ELR (cell line): ENCODE results near the gene SCGB3A2.

Source experiments
- DNase-seq: peaks from one replicate; pipeline ENCODE4 v3.0.0-alpha.2; 2015; ENCODE audit warnings: low read depth

Gene SCGB3A2

DNA sequence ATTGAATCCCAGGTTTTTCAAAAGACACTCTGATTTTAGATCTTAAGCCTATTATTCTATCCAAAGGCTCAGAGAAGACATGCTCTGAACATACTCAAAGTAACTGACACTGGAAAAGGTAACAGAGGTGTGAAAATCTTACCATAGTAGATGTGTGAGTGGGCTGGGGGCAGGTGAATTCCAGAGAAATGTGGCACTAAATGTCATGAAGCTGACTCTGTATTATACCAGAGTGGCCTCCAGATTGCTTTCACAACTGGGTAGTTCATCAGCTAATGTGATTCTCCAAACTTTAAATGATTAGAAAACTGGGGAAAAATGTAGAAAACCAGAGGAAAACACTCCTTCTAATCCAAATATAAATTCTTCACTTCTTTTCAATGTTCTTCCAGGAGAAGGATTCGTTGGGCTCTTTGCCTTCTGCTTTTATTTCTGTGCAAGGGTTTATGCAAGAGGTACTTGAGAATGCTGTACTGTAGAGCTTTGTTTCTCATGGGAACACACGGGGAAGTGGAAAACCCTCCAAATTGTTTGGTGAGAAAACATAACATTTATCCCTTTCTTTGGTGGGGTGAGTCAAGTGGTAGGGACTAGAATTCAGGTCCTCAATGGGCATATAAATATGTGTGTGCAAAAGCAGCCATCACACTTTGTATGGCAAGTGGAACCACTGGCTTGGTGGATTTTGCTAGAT is at the start of gene SCGB3A2:
SCGB3A2 (plus strand) TSS at position 646 of the 694 bp plus-strand sequence. CDS start 93 bp downstream, outside the sequence.
- no peak for DNase-seq

DNA sequence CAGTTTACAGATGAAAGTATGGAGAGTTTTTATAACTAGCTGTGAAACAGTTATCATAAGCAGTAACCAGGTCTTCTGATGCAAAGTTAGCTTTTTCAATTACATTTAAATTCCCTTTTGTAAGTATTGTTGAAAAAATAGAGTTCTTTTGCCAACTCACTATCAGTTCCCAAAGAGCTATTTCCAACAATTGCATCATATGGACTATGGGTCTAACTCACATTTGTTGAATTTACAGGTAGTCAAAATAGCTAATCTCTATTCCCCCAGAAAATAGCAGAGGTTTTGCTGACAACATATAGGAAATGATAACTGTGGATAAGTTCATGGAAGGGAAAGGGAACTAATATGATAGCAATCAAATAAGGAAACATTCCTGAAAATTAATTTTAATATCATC is 48.5 kb upstream of the SCGB3A2 start:
- DNase-seq: no peak

DNA sequence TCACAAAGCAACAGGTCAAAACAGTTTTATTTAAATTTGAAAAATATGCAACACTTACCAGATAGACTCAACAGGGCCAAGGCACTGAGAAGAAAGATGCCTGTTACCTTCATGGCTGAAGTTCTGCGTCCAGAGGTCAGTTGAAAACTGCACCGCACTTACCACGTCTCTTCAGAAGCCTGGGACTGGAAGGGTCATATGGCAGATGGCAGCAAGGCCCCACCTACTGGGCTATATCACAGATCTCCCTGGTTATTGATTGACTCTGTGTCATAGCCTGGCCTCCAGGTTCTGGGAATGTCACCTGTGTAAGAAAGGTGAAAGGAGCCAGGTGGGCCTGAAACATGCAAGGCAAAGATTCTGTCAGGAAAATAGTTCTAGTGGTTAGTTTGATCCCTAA is 47.0 kb upstream of the SCGB3A2 start, which contains the start of gene SPINK1:
SPINK1 (minus strand) TSS at position 207 of the 400 bp plus-strand sequence; CDS start at position 113, 94 bp downstream.
- no peak for DNase-seq

GRCh38 chr5:147832541-147832940 is 46.0 kb upstream of the SCGB3A2 start:
- no peak for DNase-seq

DNA sequence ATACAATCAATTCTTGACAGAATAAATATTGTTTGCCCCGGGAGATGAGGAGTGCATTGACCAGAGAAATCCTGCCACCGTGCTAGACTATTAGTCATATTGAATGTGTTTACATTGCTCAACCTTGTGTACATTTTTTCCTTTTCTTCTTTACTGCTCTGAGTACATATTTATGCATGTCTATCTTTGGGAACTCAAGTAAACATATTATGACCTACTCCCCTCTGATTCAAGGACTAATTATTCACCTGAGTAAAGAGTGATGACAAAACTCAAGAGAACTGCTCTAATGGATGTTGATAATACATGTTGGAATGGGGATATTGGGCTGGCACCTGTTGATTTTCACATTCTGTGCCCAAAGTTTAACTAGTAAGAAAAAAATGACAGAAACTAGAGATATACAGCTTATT is 43.1 kb upstream of the SCGB3A2 start:
- peak; percentile 22 for DNase-seq

DNA sequence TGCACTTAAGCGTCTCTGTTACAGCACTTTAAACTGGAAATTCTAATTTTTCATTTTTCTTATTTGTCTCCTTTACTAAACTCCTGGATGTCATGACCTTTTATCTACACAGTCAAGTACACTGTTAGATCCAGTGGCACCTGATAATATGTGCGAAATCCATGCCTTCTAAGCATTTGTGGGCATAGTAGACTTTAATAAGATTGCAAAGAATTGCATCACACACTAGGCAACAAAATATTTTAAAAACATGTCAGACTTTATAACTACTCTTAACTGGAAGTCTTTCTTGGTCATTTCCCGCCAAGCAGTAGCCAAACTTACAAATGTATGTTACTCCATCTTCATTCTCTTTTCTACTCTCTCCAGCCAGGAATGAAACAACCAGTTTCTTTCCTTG is 42.1 kb upstream of the SCGB3A2 start:
- DNase-seq: no peak

DNA sequence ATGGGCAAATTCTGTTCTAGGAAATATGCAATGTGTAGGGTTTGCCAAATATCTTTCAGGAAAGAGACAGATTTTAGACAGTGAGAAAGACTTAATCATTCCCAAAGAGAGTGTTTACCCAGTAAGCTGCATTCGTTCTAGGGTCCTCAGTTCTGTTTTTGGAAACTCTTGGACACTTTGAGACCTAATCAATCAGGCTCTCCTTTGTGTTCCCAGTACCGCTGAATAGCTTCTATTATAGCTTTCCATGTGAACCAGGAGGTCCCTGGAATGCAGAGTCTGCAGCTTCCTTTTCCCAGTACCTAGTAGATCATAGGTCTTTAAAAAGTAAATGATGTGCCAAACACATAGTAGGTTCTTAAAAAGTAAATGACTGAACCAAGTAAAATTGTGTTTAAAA is 35.6 kb upstream of the SCGB3A2 start:
- no peak for DNase-seq

DNA sequence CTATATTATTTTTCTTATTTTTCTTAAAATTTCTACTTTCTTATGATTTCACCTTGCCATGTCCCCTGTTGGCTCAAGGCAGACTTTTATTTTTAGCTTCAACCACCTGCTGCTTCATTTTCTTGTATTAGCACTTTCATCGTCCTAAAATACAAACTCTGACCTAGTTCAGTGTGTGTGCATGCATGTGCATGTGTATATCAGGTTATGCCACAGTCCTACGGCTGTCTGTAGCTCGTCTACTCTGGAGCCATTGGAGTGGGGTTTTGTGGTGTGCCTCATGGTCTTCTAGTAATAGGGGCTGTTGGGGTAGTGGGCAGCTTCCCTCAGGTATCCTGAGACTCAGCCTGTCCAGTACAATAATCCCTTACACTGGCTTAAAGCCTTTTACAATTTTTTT is 33.7 kb upstream of the SCGB3A2 start:
- no peak for DNase-seq

DNA sequence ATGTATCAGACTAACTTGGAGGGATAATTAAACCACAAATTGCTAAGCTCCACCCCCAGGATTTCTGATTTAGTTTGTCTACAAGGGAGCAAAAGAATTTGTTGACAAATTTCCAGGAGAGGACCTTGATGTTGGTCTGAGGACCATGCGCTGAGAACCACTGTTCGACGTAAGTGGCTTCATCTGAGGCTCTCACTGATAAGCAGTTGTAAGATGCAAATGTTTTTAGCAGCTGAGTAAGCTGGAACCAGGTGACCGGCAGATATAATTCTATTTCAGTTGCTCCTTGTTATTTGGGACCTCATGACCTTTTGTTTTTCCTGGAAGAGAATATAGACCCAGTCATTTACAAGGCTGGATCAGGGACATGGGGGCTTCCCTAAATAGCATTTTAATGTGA is 32.9 kb upstream of the SCGB3A2 start:
- DNase-seq: no peak

DNA sequence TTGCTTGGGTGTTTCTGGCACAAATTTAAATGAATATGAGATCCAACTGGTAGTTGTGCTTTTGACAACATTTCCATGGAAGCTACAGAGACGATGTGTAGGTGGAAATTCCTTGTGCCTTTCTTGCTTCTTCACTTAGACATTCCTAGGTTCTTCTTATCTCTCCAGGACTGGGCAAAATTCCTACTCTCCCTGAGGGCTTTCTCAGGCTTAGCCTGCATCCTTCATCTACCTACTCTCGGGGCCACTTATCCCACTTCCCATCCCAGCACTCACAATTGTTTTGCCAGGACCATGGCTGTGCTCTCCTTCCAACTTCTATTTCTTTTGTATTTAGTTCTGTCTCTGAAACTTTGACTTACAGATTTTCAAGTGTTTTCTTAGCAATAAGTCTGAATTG is 29.3 kb upstream of the SCGB3A2 start:
- no peak for DNase-seq

GRCh38 chr5:147851578-147851977 is 26.9 kb upstream of the SCGB3A2 start:
- no peak for DNase-seq

- DNase-seq: no peak
Observed at GRCh38 chr5:147852365-147852764, 26.1 kb upstream of the SCGB3A2 start.

GRCh38 chr5:147853372-147853987 is 25.0 kb upstream of the SCGB3A2 start:
- DNase-seq: no peak

GRCh38 chr5:147854331-147854730 is 24.2 kb upstream of the SCGB3A2 start:
- no peak for DNase-seq

- no peak for DNase-seq
Observed at GRCh38 chr5:147854894-147855773, 23.4 kb upstream of the SCGB3A2 start.

DNA sequence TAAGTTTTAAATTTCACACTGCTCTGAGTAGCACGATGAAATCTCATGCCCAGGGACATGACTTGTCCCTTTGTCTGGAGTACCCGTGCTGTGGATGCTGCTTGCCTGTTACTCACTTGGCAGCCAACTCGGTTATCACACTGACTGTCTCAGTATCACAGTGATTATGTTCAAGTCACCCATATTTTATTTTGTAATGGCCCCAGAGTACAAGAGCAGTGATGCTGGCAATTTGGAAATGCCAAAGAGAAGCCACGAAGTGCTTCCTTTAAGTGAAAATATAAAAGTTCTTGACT is 22.8 kb upstream of the SCGB3A2 start:
- no peak for DNase-seq

GRCh38 chr5:147856801-147857200 is 21.7 kb upstream of the SCGB3A2 start:
- DNase-seq: no peak

DNA sequence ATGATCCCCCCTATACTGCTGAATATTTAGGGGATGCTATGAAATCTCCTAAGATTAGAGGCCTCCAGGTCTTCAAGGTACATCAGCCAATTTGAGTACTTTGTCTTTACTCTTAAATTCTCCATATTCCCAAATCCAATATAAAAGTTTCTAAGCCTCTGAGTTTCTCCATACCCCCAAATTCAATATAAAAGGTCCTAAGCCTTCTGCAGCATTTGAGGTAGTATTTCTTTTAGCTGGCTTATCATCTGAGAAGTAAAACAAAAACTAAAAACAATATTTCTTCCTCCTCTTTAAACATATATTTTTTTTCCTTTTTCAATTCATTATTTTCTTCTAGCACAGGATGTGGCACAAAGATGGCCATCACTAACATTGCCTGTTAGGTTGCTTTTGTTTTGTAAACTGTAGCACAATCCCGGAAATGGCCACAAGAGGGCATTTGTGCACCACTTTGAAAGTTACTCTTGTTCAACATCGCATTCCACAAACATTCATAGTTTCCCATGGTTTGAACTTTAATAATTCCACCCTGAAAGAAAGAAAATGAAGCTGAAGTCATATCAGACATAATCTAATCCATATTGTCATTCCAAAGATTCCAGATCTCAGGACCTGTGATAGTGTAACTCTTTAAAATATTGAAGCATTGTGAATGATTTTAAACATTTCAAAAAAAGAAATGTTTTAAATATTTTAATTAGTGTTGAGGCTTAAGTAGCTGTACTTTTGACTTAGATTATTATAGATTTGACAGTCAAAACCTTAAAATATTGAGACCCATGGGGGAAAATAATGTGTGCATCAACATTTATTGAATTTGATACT is 21.0 kb upstream of the SCGB3A2 start:
- peak; percentile 59 for DNase-seq

- no peak for DNase-seq
Observed at GRCh38 chr5:147858565-147858964, 19.9 kb upstream of the SCGB3A2 start.

DNA sequence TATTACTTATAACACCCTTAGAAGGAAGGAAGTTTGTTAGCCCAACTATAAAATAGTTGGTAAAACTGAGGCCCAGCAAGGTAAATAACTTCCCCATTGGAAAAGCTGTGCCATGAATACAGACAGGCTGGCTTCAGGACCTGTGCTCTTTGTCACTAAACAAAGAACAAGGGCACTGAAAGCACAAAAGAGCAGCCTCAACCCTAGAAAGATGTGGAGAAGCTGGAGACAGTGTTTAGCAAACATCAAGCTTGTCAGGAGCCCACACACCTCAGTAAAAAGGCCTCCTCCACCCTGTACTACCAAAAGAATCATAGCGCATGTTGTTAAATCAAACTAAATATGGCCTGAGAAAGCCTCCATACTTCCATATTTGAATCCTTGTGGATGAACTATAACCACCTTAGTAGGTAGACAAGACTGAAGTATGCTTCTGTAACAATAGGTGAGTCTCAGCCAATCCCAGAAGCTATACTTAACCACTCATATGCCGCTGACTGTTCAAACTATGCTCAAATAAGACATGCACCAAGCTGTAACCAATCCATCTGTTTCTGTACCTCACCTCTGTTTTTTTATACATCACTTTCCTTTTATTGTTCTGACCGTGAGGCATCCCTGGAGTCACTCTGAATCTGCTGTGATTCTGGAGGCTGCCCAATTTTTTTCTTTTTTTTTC is 18.4 kb upstream of the SCGB3A2 start:
- DNase-seq: no peak

GRCh38 chr5:147860641-147861025 is 17.9 kb upstream of the SCGB3A2 start:
- no peak for DNase-seq
